ENCODE results near the gene UNCX. TPM values are rescaled to one million over a fixed set of nuclear protein-coding genes. Genes with fewer than 3 reads are reported as not detected.
"Not testable (repeated sequence)": the region's sequence is repeated elsewhere in the genome, so short reads cannot be mapped to it uniquely, and the experiment has no call there.

Gene UNCX
- total and polyA plus RNA-seq, 8 donors, result not detected

GRCh38 chr7:1209097-1209496 is 23.6 kb upstream of the UNCX start:
- intact Hi-C loops (cut with DNase I; ENCODE audit: low total_unique reads), result no loop called here

GRCh38 chr7:1210321-1210978 is 22.2 kb upstream of the UNCX start:
- no peak overlapping the region for H3K27ac ChIP-seq
- intact Hi-C loops (cut with DNase I; ENCODE audit: low total_unique reads), result no loop called here
- no peak overlapping the region for H3K4me3 ChIP-seq
- H3K36me3 ChIP-seq, result no peaks in the 10 kb centered on the region
- peaks cover 11 to 91% (median 58%) of the 10 kb centered on the region in 3 donors for H3K27me3 ChIP-seq
- peaks cover 7 to 15% (median 11%) of the 10 kb centered on the region in 4 donors for H3K4me1 ChIP-seq
- no peak for DNase-seq
- 8 to 27% (median 19%) methylated on average over 17 to 18 of the region's 18 CpGs for WGBS, 5 donors
- TF ChIP-seq POLR2A (IDR thresholded peaks at IDR 0.05) (no peak), CTCF (IDR thresholded peaks at IDR 0.05) (no peak), EP300 (IDR thresholded peaks at IDR 0.05) (no peak), POLR2AphosphoS5 (IDR thresholded peaks at IDR 0.05) (no peak)
- no peaks in the 10 kb centered on the region for H3K9me3 ChIP-seq

More at GRCh38 chr7:1209097-1209496, 23.6 kb upstream of the UNCX start:
- 72 to 84% (median 83%) methylated on average over 14 of the region's 14 CpGs for WGBS, 5 donors
- Histone ChIP-seq H3K4me3 (no peak overlapping the region), H3K27me3 (peaks cover 11 to 80% (median 51%) of the 10 kb centered on the region in 3 donors), H3K27ac (no peak overlapping the region), H3K9me3 (no peaks in the 10 kb centered on the region), H3K36me3 (no peaks in the 10 kb centered on the region), H3K4me1 (peaks cover 7 to 15% (median 11%) of the 10 kb centered on the region in 4 donors)
- no peak for TF ChIP-seq CTCF (IDR thresholded peaks at IDR 0.05)
- no peak for TF ChIP-seq POLR2AphosphoS5 (IDR thresholded peaks at IDR 0.05)
- no peak for TF ChIP-seq EP300 (IDR thresholded peaks at IDR 0.05)
- no peak for TF ChIP-seq POLR2A (IDR thresholded peaks at IDR 0.05)
- DNase-seq, result no peak

GRCh38 chr7:1210979-1211608 is 21.6 kb upstream of the UNCX start:
- H3K4me1 ChIP-seq, result peaks cover 7 to 15% (median 11%) of the 10 kb centered on the region in 4 donors
- WGBS, 5 donors, result 20 to 32% (median 25%) methylated on average over 18 to 35 of the region's 35 CpGs
- H3K27ac ChIP-seq, result no peak overlapping the region
- DNase-seq, result no peak
- H3K36me3 ChIP-seq, result no peaks in the 10 kb centered on the region
- H3K9me3 ChIP-seq, result no peaks in the 10 kb centered on the region
- TF ChIP-seq EP300 (IDR thresholded peaks at IDR 0.05) (no peak), CTCF (IDR thresholded peaks at IDR 0.05) (no peak), POLR2A (IDR thresholded peaks at IDR 0.05) (no peak), POLR2AphosphoS5 (IDR thresholded peaks at IDR 0.05) (no peak)
- no peak overlapping the region for H3K4me3 ChIP-seq
- intact Hi-C loops (cut with DNase I; ENCODE audit: low total_unique reads), result no loop called here
- H3K27me3 ChIP-seq, result peaks cover 11 to 93% (median 60%) of the 10 kb centered on the region in 3 donors

GRCh38 chr7:1211611-1212010 is 21.1 kb upstream of the UNCX start:
- TF ChIP-seq POLR2AphosphoS5 (IDR thresholded peaks at IDR 0.05) (no peak), POLR2A (IDR thresholded peaks at IDR 0.05) (no peak), EP300 (IDR thresholded peaks at IDR 0.05) (no peak), CTCF (IDR thresholded peaks at IDR 0.05) (no peak)
- H3K27me3 ChIP-seq, result peaks cover 11 to 98% (median 63%) of the 10 kb centered on the region in 3 donors
- WGBS, 5 donors, result 75 to 86% (median 81%) methylated on average over 9 to 11 of the region's 11 CpGs

GRCh38 chr7:1212025-1212424 is 20.6 kb upstream of the UNCX start:
- H3K9me3 ChIP-seq; DNase-seq; H3K36me3 ChIP-seq; H3K4me3 ChIP-seq; intact Hi-C loops (cut with DNase I; ENCODE audit: low total_unique reads); H3K27ac ChIP-seq: not testable (repeated sequence)
- H3K27me3 ChIP-seq, result peaks cover 11 to 99% (median 63%) of the 10 kb centered on the region in 3 donors
- 76 to 92% (median 84%) methylated on average over 5 of the region's 5 CpGs for WGBS, 5 donors
- H3K4me1 ChIP-seq, result peaks cover 7 to 15% (median 11%) of the 10 kb centered on the region in 4 donors

More at GRCh38 chr7:1211611-1212010, 21.1 kb upstream of the UNCX start:
- peaks cover 7 to 15% (median 11%) of the 10 kb centered on the region in 4 donors for H3K4me1 ChIP-seq
- no peak overlapping the region for H3K27ac ChIP-seq
- intact Hi-C loops (cut with DNase I; ENCODE audit: low total_unique reads), result no loop called here
- no peak overlapping the region for H3K4me3 ChIP-seq
- no peak for DNase-seq
- H3K9me3 ChIP-seq, result no peaks in the 10 kb centered on the region
- no peaks in the 10 kb centered on the region for H3K36me3 ChIP-seq

Measured in stomach (tissue), 9 donors.